Measurements from ENCODE around the gene ACTR3C. TPM values are rescaled to one million over a fixed set of nuclear protein-coding genes. Genes with fewer than 3 reads are reported as not detected.

Gene ACTR3C
- total RNA-seq, 1 experiment from 2014 or later: 2.2 TPM

- Histone ChIP-seq H3K23me2 (ENCODE audit: insufficient read length, low read depth, low read length, poor library complexity, severe bottlenecking) (peaks cover 16% of the 10 kb centered on the region), H3K14ac (ENCODE audit: insufficient read depth, low read length) (peak overlapping the region; percentile 54; the same call in 1 of the 2 replicates), H3T11ph (ENCODE audit: low read length) (no peak overlapping the region), H3K9ac (ENCODE audit: extremely low read depth, insufficient read length, low read length) (peak overlapping the region; percentile 23), H3K56ac (ENCODE audit: insufficient read length, low read depth, low read length) (no peak overlapping the region), H2BK15ac (ENCODE audit: low read depth, low read length) (no peak overlapping the region), H3K4me2 (ENCODE audit: insufficient read depth, insufficient read length, low read length) (peak overlapping the region; percentile 76), H2AK5ac (ENCODE audit: insufficient read length, low read length) (no peak overlapping the region), H4K8ac (replicated peaks; ENCODE audit: insufficient read length, low read depth, low read length) (no peak overlapping the region), H2BK20ac (ENCODE audit: low read depth, low read length, poor library complexity, severe bottlenecking) (no peak overlapping the region), H3K79me1 (ENCODE audit: insufficient read depth, low read depth, low read length, poor library complexity, severe bottlenecking) (no peaks in the 10 kb centered on the region), H3K4ac (ENCODE audit: low read depth, low read length) (no peak overlapping the region), H3K9me3 (ENCODE audit: control insufficient read depth, low read depth, low read length) (peaks cover 7% of the 10 kb centered on the region), H3K4me1 (ENCODE audit: insufficient read depth, low read length) (no peaks in the 10 kb centered on the region; the same call in 1 of the 2 replicates), H4K91ac (ENCODE audit: insufficient read length, low read depth, low read length) (no peak overlapping the region), H3K18ac (ENCODE audit: insufficient read length, low read depth, low read length) (no peak overlapping the region), H3K27me3 (ENCODE audit: insufficient read depth, low read length) (peaks cover 13% of the 10 kb centered on the region), H2BK120ac (ENCODE audit: low read depth, low read length, poor library complexity, severe bottlenecking) (no peak overlapping the region), H3K79me2 (ENCODE audit: insufficient read depth, low read length) (no peaks in the 10 kb centered on the region), H4K5ac (ENCODE audit: insufficient read length, low read depth, low read length) (no peak overlapping the region), H2BK5ac (ENCODE audit: insufficient read length, low read length) (no peak overlapping the region), H3K27ac (ENCODE audit: insufficient read length, low read depth, low read length) (no peak overlapping the region), H4K20me1 (ENCODE audit: control insufficient read depth, insufficient read depth, insufficient read length) (no peaks in the 10 kb centered on the region), H3K23ac (ENCODE audit: insufficient read length, low read depth, low read length) (no peak overlapping the region), H2AFZ (ENCODE audit: low read length) (no peak overlapping the region), H2BK12ac (ENCODE audit: insufficient read length, low read depth, low read length) (no peak overlapping the region)
- WGBS (ENCODE audit: extremely low coverage, insufficient read length, low lambda C conversion rate): no CpG with 5 or more reads among the region's 39 CpGs
- peaks cover 24 to 41% (median 26%) of the 10 kb centered on the region in 3 experiments for H3K36me3 Mint-ChIP-seq (ENCODE audit: insufficient read depth in 1 of 3, low read depth in 3 of 3)
- TF ChIP-seq CTCF (conservative IDR thresholded peaks at IDR 0.05): no peak
- no peak for DNase-seq
- H3K27ac Mint-ChIP-seq: peak overlapping the region in 2 of 3 experiments; percentile 6 to 22; a peak in 4 of 7 replicates
- peaks cover 56 to 67% of the 10 kb centered on the region in 2 experiments for H3K4me1 Mint-ChIP-seq
- H3K27me3 Mint-ChIP-seq (ENCODE audit: low read depth): peaks cover 68% of the 10 kb centered on the region
- peaks cover 13 to 17% of the 10 kb centered on the region in 2 experiments for H3K9me3 Mint-ChIP-seq
- peak overlapping the region; percentile 74 to 96 for H3K4me3 Mint-ChIP-seq
These were observed 16.8 kb upstream of the ACTR3C start for GRCh38 chr7:150340024-150340749.

Data from H9 (cell line).